GM18508 (cell line): ENCODE measurements around the gene PIAS1.
"Not testable (repeated sequence)": the region's sequence is repeated elsewhere in the genome, so short reads cannot be mapped to it uniquely, and the experiment has no call there.

Source experiments
- ATAC-seq: cut with Tn5 transposase; IDR thresholded peaks from one replicate; pipeline ENCODE4 v1.9.1; 2021; ENCODE audit warnings: moderate number of reproducible peaks; ENCODE audit not compliant: insufficient read depth, unreplicated experiment

The PIAS1 gene

GRCh38 chr15:68053701-68054627, at the start of gene PIAS1:
Gene PIAS1 (plus strand): TSS chr15:68054315. CDS start chr15:68054327, 12 bp downstream.
- ATAC-seq: no peak

- not testable (repeated sequence) for ATAC-seq
Measured at GRCh38 chr15:68007642-68008041, 46.5 kb upstream of the PIAS1 start.

GRCh38 chr15:68010361-68011153, 43.6 kb upstream of the PIAS1 start:
- ATAC-seq: no peak

- ATAC-seq: no peak
Measured at GRCh38 chr15:68012911-68013310, 41.2 kb upstream of the PIAS1 start.

GRCh38 chr15:68014219-68014618, 39.9 kb upstream of the PIAS1 start:
- no peak for ATAC-seq

- ATAC-seq: no peak
Measured at GRCh38 chr15:68015244-68015643, 38.9 kb upstream of the PIAS1 start.

- no peak for ATAC-seq
Measured at GRCh38 chr15:68017201-68017600, 36.9 kb upstream of the PIAS1 start.

- ATAC-seq: no peak
Measured at GRCh38 chr15:68018797-68019444, 35.2 kb upstream of the PIAS1 start.

GRCh38 chr15:68019814-68020525, 34.1 kb upstream of the PIAS1 start:
- no peak for ATAC-seq

- no peak for ATAC-seq
Measured at GRCh38 chr15:68020685-68021084, 33.4 kb upstream of the PIAS1 start.

GRCh38 chr15:68022061-68022460, 32.1 kb upstream of the PIAS1 start:
- ATAC-seq: no peak

- no peak for ATAC-seq
Measured at GRCh38 chr15:68023307-68024101, 30.6 kb upstream of the PIAS1 start.

GRCh38 chr15:68025835-68026424, 28.2 kb upstream of the PIAS1 start:
- no peak for ATAC-seq

GRCh38 chr15:68027388-68027787, 26.7 kb upstream of the PIAS1 start:
- ATAC-seq: no peak

GRCh38 chr15:68028137-68028887, 25.8 kb upstream of the PIAS1 start:
- no peak for ATAC-seq

- ATAC-seq: no peak
Measured at GRCh38 chr15:68028888-68029207, 25.3 kb upstream of the PIAS1 start.

GRCh38 chr15:68029959-68030358, 24.2 kb upstream of the PIAS1 start:
- no peak for ATAC-seq

GRCh38 chr15:68031404-68031803, 22.7 kb upstream of the PIAS1 start:
- no peak for ATAC-seq
